Measurements from ENCODE around the gene RWDD3.

RWDD3 gene

DNA sequence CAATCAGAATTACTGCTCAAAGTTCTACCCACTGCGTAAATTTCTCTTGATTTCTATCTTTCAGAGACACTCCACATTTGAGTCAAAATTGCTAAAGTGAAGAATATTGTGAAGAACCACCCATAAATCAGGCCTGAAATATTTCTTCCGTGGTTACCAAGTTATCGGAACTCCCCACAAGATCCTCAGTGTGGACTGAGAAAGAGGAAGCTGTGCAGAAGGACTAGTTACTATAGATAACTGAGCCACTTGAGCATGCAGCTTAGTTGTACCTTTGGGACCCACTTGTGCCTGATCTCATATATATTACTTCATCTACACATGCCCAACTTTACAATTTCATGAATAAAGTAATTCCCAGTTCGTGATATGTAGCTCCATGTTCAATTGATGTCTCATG lies 18.4 kb downstream of the RWDD3 start:
- no peaks in the 10 kb centered on the region for H3K36me3 ChIP-seq (ENCODE audit: low read length)
- H3K9me3 ChIP-seq (ENCODE audit: insufficient read depth, low read length) = no peaks in the 10 kb centered on the region
- H3K4me2 ChIP-seq (ENCODE audit: low read depth, low read length, poor library complexity, severe bottlenecking) = no peak overlapping the region
- H3K27ac ChIP-seq (ENCODE audit: low read depth, low read length) = no peak overlapping the region
- no peaks in the 10 kb centered on the region for H4K20me1 ChIP-seq (ENCODE audit: low read depth, low read length)
- no peaks in the 10 kb centered on the region for H3F3A ChIP-seq (ENCODE audit: insufficient read depth)
- no peak overlapping the region for H3K9ac ChIP-seq (ENCODE audit: low read length)
- no peak overlapping the region for H3K4me3 ChIP-seq (ENCODE audit: insufficient read depth, low read length, poor library complexity, severe bottlenecking)
- H2AFZ ChIP-seq (ENCODE audit: low read depth, low read length, severe bottlenecking) = no peak overlapping the region
- H3K79me2 ChIP-seq (ENCODE audit: insufficient read depth, low read length) = no peaks in the 10 kb centered on the region
- H3K9me2 ChIP-seq (replicated peaks; ENCODE audit: insufficient read depth, low read length) = no peaks in the 10 kb centered on the region
- TF ChIP-seq, protein P1, sequence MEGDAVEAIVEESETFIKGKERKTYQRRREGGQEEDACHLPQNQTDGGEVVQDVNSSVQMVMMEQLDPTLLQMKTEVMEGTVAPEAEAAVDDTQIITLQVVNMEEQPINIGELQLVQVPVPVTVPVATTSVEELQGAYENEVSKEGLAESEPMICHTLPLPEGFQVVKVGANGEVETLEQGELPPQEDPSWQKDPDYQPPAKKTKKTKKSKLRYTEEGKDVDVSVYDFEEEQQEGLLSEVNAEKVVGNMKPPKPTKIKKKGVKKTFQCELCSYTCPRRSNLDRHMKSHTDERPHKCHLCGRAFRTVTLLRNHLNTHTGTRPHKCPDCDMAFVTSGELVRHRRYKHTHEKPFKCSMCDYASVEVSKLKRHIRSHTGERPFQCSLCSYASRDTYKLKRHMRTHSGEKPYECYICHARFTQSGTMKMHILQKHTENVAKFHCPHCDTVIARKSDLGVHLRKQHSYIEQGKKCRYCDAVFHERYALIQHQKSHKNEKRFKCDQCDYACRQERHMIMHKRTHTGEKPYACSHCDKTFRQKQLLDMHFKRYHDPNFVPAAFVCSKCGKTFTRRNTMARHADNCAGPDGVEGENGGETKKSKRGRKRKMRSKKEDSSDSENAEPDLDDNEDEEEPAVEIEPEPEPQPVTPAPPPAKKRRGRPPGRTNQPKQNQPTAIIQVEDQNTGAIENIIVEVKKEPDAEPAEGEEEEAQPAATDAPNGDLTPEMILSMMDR (IDR thresholded peaks at IDR 0.05; ENCODE audit: insufficient read depth, low read length, poor library complexity, severe bottlenecking) = no peak
- no peak for TF ChIP-seq EZH2phosphoT487 (conservative IDR thresholded peaks at IDR 0.05; ENCODE audit: low read length)
- no peaks in the 10 kb centered on the region for H3K27me3 ChIP-seq (ENCODE audit: low read length)

DNA sequence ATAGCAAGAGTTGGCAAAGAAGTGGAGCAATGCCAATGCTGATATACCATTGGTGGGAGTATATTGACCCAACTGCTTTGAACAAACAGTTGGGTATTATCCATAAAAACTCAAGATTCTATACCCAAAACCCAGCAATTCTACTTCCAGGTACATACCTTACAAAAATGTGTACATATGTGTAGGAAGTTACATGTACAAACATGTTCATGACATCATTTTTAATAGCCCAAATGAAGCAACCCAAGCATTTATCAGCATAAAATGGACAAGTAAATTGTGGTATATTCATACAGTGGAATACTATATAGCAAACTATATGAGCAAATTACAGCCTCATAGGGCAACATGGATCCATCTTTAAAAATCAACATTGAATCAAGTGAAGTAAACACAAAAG lies 20.9 kb downstream of the RWDD3 start:
- Histone ChIP-seq H3K27ac (ENCODE audit: low read depth, low read length) (no peak overlapping the region), H3K9ac (ENCODE audit: low read length) (no peak overlapping the region), H4K20me1 (ENCODE audit: low read depth, low read length) (no peaks in the 10 kb centered on the region)

DNA sequence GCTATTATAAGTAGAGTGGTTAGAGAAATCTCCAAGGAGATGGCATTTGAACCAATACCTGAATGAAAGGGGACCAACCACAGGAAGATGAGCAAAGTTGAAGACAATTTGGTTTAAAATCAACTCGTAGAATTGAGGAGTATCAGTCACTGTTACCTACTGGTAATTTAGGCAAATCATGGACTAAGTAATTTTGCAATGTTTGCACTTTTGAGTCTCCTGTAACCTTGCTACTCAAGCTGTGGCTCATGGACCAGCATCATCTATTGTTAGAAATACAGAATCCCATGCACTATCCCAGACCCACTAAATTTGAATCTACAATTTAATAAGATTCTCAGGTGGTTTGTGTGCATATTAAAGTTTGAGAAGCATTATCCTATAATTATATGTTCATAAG lies 21.8 kb downstream of the RWDD3 start:
- no peaks in the 10 kb centered on the region for H3F3A ChIP-seq (ENCODE audit: insufficient read depth)
- H3K27me3 ChIP-seq (ENCODE audit: low read length) = no peaks in the 10 kb centered on the region
- TF ChIP-seq, protein P1 (IDR thresholded peaks at IDR 0.05; ENCODE audit: insufficient read depth, low read length, poor library complexity, severe bottlenecking) = no peak
- TF ChIP-seq EZH2phosphoT487 (conservative IDR thresholded peaks at IDR 0.05; ENCODE audit: low read length) = no peak
- no peaks in the 10 kb centered on the region for H3K9me2 ChIP-seq (replicated peaks; ENCODE audit: insufficient read depth, low read length)
- no peaks in the 10 kb centered on the region for H4K20me1 ChIP-seq (ENCODE audit: low read depth, low read length)
- H2AFZ ChIP-seq (ENCODE audit: low read depth, low read length, severe bottlenecking) = no peak overlapping the region
- no peak overlapping the region for H3K27ac ChIP-seq (ENCODE audit: low read depth, low read length)
- no peak overlapping the region for H3K4me3 ChIP-seq (ENCODE audit: insufficient read depth, low read length, poor library complexity, severe bottlenecking)
- H3K9me3 ChIP-seq (ENCODE audit: insufficient read depth, low read length) = no peaks in the 10 kb centered on the region
- no peak overlapping the region for H3K9ac ChIP-seq (ENCODE audit: low read length)
- H3K4me2 ChIP-seq (ENCODE audit: low read depth, low read length, poor library complexity, severe bottlenecking) = no peak overlapping the region
- H3K36me3 ChIP-seq (ENCODE audit: low read length) = no peaks in the 10 kb centered on the region
- H3K79me2 ChIP-seq (ENCODE audit: insufficient read depth, low read length) = no peaks in the 10 kb centered on the region

More for the DNA sequence above, 20.9 kb downstream of the RWDD3 start:
- no peaks in the 10 kb centered on the region for H3K9me2 ChIP-seq (replicated peaks; ENCODE audit: insufficient read depth, low read length)
- H3F3A ChIP-seq (ENCODE audit: insufficient read depth) = no peaks in the 10 kb centered on the region
- H3K4me3 ChIP-seq (ENCODE audit: insufficient read depth, low read length, poor library complexity, severe bottlenecking) = no peak overlapping the region
- H3K9me3 ChIP-seq (ENCODE audit: insufficient read depth, low read length) = no peaks in the 10 kb centered on the region
- H3K4me2 ChIP-seq (ENCODE audit: low read depth, low read length, poor library complexity, severe bottlenecking) = no peak overlapping the region
- H3K79me2 ChIP-seq (ENCODE audit: insufficient read depth, low read length) = no peaks in the 10 kb centered on the region
- no peaks in the 10 kb centered on the region for H3K36me3 ChIP-seq (ENCODE audit: low read length)
- no peak overlapping the region for H2AFZ ChIP-seq (ENCODE audit: low read depth, low read length, severe bottlenecking)
- H3K27me3 ChIP-seq (ENCODE audit: low read length) = no peaks in the 10 kb centered on the region
- TF ChIP-seq, protein P1 (IDR thresholded peaks at IDR 0.05; ENCODE audit: insufficient read depth, low read length, poor library complexity, severe bottlenecking) = no peak
- TF ChIP-seq EZH2phosphoT487 (conservative IDR thresholded peaks at IDR 0.05; ENCODE audit: low read length) = no peak

Measured in SU-DHL-6 (cell line).